H7 (cell line): ENCODE measurements around the gene FRK. TPM values are rescaled to one million over a fixed set of nuclear protein-coding genes. Genes with fewer than 3 reads are reported as not detected.
"Not testable (repeated sequence)": the region's sequence is repeated elsewhere in the genome, so short reads cannot be mapped to it uniquely, and the experiment has no call there.

Experiments
- DNase-seq: peaks from one replicate; pipeline ENCODE4 v3.0.0; 2012
- H3K27me3 ChIP-seq: 2 replicates; pipeline ENCODE4 v1.6.0; 2011; ENCODE audit warnings: mild to moderate bottlenecking, low read length; ENCODE audit not compliant: control insufficient read depth, insufficient read depth
- H3K36me3 ChIP-seq: replicated peaks from 2 replicates; pipeline ENCODE4 v1.5.1; 2011; ENCODE audit warnings: low read length; ENCODE audit not compliant: control insufficient read depth, insufficient read depth
- H3K4me3 ChIP-seq: 2 replicates; pipeline ENCODE4 v1.5.1; 2011; ENCODE audit warnings: low read depth, mild to moderate bottlenecking, control low read depth, low read length, moderate library complexity; ENCODE audit not compliant: insufficient read depth
- total RNA-seq: library from RNA; depleted of rRNA; stranded (reverse); fragments of >200 nt; shearing (Covaris generic); gene quantifications from 2 replicates; pipeline ENCODE4 v1.2.3, GENCODE V29; 2014

FRK gene
- total RNA-seq, 1 experiment from 2014 or later, result 0.10 TPM

GRCh38 chr6:116059713-116060571, 749 bp downstream of the FRK start:
- H3K36me3 ChIP-seq, result no peaks in the 10 kb centered on the region
- H3K27me3 ChIP-seq, result no peaks in the 10 kb centered on the region
- H3K4me3 ChIP-seq, result no peak overlapping the region
- DNase-seq, result no peak

- DNase-seq, result no peak
- H3K4me3 ChIP-seq, result no peak overlapping the region
- H3K36me3 ChIP-seq, result no peaks in the 10 kb centered on the region
- H3K27me3 ChIP-seq, result no peaks in the 10 kb centered on the region
These were observed 2.9 kb downstream of the FRK start for GRCh38 chr6:116057766-116058165.

- H3K36me3 ChIP-seq, result no peaks in the 10 kb centered on the region
- DNase-seq, result no peak
- no peaks in the 10 kb centered on the region for H3K27me3 ChIP-seq
- H3K4me3 ChIP-seq, result no peak overlapping the region
These were observed 5.2 kb downstream of the FRK start for GRCh38 chr6:116055513-116055912.

GRCh38 chr6:116051244-116051643, 9.4 kb downstream of the FRK start:
- Histone ChIP-seq H3K4me3 (no peak overlapping the region), H3K36me3 (no peaks in the 10 kb centered on the region), H3K27me3 (no peaks in the 10 kb centered on the region)
- no peak for DNase-seq

GRCh38 chr6:116050737-116051136, 10.0 kb downstream of the FRK start:
- no peaks in the 10 kb centered on the region for H3K36me3 ChIP-seq
- H3K27me3 ChIP-seq, result no peaks in the 10 kb centered on the region
- DNase-seq, result no peak
- H3K4me3 ChIP-seq, result no peak overlapping the region

- no peaks in the 10 kb centered on the region for H3K36me3 ChIP-seq
These were observed 11.4 kb downstream of the FRK start for GRCh38 chr6:116049321-116049720.

GRCh38 chr6:116047173-116047933, 13.3 kb downstream of the FRK start:
- Histone ChIP-seq H3K27me3 (no peaks in the 10 kb centered on the region), H3K4me3 (no peak overlapping the region), H3K36me3 (no peaks in the 10 kb centered on the region)
- no peak for DNase-seq

More at GRCh38 chr6:116049321-116049720, 11.4 kb downstream of the FRK start:
- Histone ChIP-seq H3K27me3 (no peaks in the 10 kb centered on the region), H3K4me3 (no peak overlapping the region)
- DNase-seq, result no peak

GRCh38 chr6:116046737-116047136, 14.0 kb downstream of the FRK start:
- Histone ChIP-seq H3K36me3 (no peaks in the 10 kb centered on the region), H3K4me3 (no peak overlapping the region), H3K27me3 (no peaks in the 10 kb centered on the region)
- no peak for DNase-seq

- DNase-seq, H3K4me3 ChIP-seq, H3K27me3 ChIP-seq, H3K36me3 ChIP-seq: not testable (repeated sequence)
These were observed 14.4 kb downstream of the FRK start for GRCh38 chr6:116046272-116046671.

- H3K4me3 ChIP-seq, result no peak overlapping the region
- DNase-seq, result no peak
- H3K27me3 ChIP-seq, result no peaks in the 10 kb centered on the region
- H3K36me3 ChIP-seq, result no peaks in the 10 kb centered on the region
These were observed 18.8 kb downstream of the FRK start for GRCh38 chr6:116041934-116042333.

- H3K4me3 ChIP-seq, result no peak overlapping the region
- no peak for DNase-seq
- H3K27me3 ChIP-seq, result no peaks in the 10 kb centered on the region
- no peaks in the 10 kb centered on the region for H3K36me3 ChIP-seq
These were observed 19.7 kb downstream of the FRK start for GRCh38 chr6:116040993-116041392.

- DNase-seq, result no peak
- no peaks in the 10 kb centered on the region for H3K27me3 ChIP-seq
- no peaks in the 10 kb centered on the region for H3K36me3 ChIP-seq
- no peak overlapping the region for H3K4me3 ChIP-seq
These were observed 23.8 kb downstream of the FRK start for GRCh38 chr6:116036885-116037284.

GRCh38 chr6:116036075-116036773, 24.5 kb downstream of the FRK start:
- Histone ChIP-seq H3K27me3 (no peaks in the 10 kb centered on the region), H3K36me3 (no peaks in the 10 kb centered on the region), H3K4me3 (no peak overlapping the region)
- no peak for DNase-seq

GRCh38 chr6:116035616-116036015, 25.1 kb downstream of the FRK start:
- no peak for DNase-seq
- Histone ChIP-seq H3K36me3 (no peaks in the 10 kb centered on the region), H3K4me3 (no peak overlapping the region), H3K27me3 (no peaks in the 10 kb centered on the region)
